Nephron progenitor cell (in vitro differentiated cells): ENCODE results near the gene C2orf68.
A peak's percentile ranks its signal among the peaks of the same experiment; 100 is the strongest.

Source experiments
- DNase-seq: peaks from one replicate; pipeline ENCODE4 v3.0.0; 2021
- H3K27ac Mint-ChIP-seq: 2 replicates; pipeline ENCODE4 v1.8.0; 2021; ENCODE audit warnings: mild to moderate bottlenecking, moderate library complexity, mixed read lengths
- H3K27me3 Mint-ChIP-seq: 2 replicates; pipeline ENCODE4 v1.8.0; 2021; ENCODE audit warnings: mild to moderate bottlenecking, low read depth, mixed read lengths; ENCODE audit not compliant: poor library complexity
- H3K36me3 Mint-ChIP-seq: 2 replicates; pipeline ENCODE4 v1.8.0; 2021; ENCODE audit warnings: low read depth, mixed read lengths
- H3K4me1 Mint-ChIP-seq: 2 replicates; pipeline ENCODE4 v1.8.0; 2021; ENCODE audit warnings: mixed read lengths
- H3K4me3 Mint-ChIP-seq: 2 replicates; pipeline ENCODE4 v1.8.0; 2021; ENCODE audit warnings: mild to moderate bottlenecking, moderate library complexity, mixed read lengths
- H3K9me3 Mint-ChIP-seq: 2 replicates; pipeline ENCODE4 v1.8.0; 2021; ENCODE audit warnings: mild to moderate bottlenecking, moderate library complexity, mixed read lengths
- TF ChIP-seq, protein P1 (sequence below): fragments of 200-600 bp; sonication (generic); IDR thresholded peaks from 2 replicates; pipeline ENCODE4 v1.5.0; 2021; ENCODE audit warnings: antibody characterized with exemption

C2orf68 gene

GRCh38 chr2:85589982-85590791 lies 21.7 kb downstream of the C2orf68 start:
- no peak for DNase-seq
- no peaks in the 10 kb centered on the region for H3K36me3 Mint-ChIP-seq
- no peaks in the 10 kb centered on the region for H3K9me3 Mint-ChIP-seq
- TF ChIP-seq, protein P1, sequence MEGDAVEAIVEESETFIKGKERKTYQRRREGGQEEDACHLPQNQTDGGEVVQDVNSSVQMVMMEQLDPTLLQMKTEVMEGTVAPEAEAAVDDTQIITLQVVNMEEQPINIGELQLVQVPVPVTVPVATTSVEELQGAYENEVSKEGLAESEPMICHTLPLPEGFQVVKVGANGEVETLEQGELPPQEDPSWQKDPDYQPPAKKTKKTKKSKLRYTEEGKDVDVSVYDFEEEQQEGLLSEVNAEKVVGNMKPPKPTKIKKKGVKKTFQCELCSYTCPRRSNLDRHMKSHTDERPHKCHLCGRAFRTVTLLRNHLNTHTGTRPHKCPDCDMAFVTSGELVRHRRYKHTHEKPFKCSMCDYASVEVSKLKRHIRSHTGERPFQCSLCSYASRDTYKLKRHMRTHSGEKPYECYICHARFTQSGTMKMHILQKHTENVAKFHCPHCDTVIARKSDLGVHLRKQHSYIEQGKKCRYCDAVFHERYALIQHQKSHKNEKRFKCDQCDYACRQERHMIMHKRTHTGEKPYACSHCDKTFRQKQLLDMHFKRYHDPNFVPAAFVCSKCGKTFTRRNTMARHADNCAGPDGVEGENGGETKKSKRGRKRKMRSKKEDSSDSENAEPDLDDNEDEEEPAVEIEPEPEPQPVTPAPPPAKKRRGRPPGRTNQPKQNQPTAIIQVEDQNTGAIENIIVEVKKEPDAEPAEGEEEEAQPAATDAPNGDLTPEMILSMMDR = no peak
- peaks cover 58% of the 10 kb centered on the region for H3K4me1 Mint-ChIP-seq
- peaks cover 3% of the 10 kb centered on the region for H3K27me3 Mint-ChIP-seq
- no peak overlapping the region for H3K4me3 Mint-ChIP-seq
- peak overlapping the region; percentile 82 for H3K27ac Mint-ChIP-seq

GRCh38 chr2:85589181-85589580 lies 22.7 kb downstream of the C2orf68 start:
- H3K9me3 Mint-ChIP-seq = no peaks in the 10 kb centered on the region
- no peak overlapping the region for H3K27ac Mint-ChIP-seq
- TF ChIP-seq, protein P1 = no peak
- H3K36me3 Mint-ChIP-seq = no peaks in the 10 kb centered on the region
- peaks cover 3% of the 10 kb centered on the region for H3K27me3 Mint-ChIP-seq
- H3K4me3 Mint-ChIP-seq = no peak overlapping the region
- no peak for DNase-seq
- H3K4me1 Mint-ChIP-seq = peaks cover 54% of the 10 kb centered on the region

- no peaks in the 10 kb centered on the region for H3K9me3 Mint-ChIP-seq
- no peak for DNase-seq
- TF ChIP-seq, protein P1 = no peak
- peak overlapping the region; percentile 58 for H3K27ac Mint-ChIP-seq
- H3K4me3 Mint-ChIP-seq = peak overlapping the region; percentile 3
- H3K27me3 Mint-ChIP-seq = peaks cover 3% of the 10 kb centered on the region
- H3K36me3 Mint-ChIP-seq = no peaks in the 10 kb centered on the region
- peaks cover 53% of the 10 kb centered on the region for H3K4me1 Mint-ChIP-seq
Measured at GRCh38 chr2:85588645-85589044, 23.2 kb downstream of the C2orf68 start.

DNA sequence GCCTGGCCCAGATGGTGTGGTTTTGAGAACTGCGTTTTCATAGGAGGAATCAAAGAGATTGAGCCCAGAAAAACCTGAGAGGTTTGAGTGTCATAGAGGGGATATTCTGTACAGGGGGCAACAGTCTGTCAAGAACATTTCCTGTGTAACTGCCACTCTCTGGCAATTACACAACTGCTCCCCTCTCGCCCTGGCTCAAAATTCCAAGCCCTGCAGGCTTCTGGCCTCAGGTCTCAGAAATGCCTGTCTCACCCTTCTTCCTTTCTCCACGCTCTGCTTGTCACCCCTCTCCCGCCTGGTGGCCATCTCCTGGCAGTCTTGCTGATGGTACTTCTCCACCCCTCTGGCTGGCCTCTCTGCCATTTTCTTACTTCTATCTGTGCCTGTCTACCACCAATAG lies 23.6 kb downstream of the C2orf68 start:
- TF ChIP-seq, protein P1 = no peak
- Mint-ChIP-seq H3K4me3 (peak overlapping the region; percentile 3), H3K4me1 (peaks cover 57% of the 10 kb centered on the region), H3K27me3 (peaks cover 3% of the 10 kb centered on the region), H3K9me3 (no peaks in the 10 kb centered on the region), H3K27ac (peak overlapping the region; percentile 58), H3K36me3 (no peaks in the 10 kb centered on the region)
- no peak for DNase-seq

DNA sequence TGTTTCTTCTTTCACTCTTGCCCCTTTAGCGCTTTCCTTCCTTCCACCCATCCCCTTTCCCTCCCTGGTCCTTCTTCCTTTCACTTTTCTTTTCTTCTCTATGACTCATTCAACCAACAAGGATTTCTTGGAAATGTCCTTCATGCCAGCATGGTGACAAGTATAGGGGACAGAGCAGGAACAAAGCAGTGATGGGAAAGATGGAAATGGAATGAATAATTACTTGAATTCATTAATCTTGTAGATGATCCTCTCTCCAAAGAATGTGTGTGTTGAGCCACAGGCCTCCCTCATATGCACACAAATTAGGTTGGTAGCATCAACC lies 26.1 kb downstream of the C2orf68 start:
- peak overlapping the region; percentile 17 for H3K4me3 Mint-ChIP-seq
- peak overlapping the region; percentile 98 for H3K27ac Mint-ChIP-seq
- peaks cover 3% of the 10 kb centered on the region for H3K27me3 Mint-ChIP-seq
- peaks cover 70% of the 10 kb centered on the region for H3K4me1 Mint-ChIP-seq
- peaks cover 6% of the 10 kb centered on the region for H3K36me3 Mint-ChIP-seq
- no peaks in the 10 kb centered on the region for H3K9me3 Mint-ChIP-seq
- TF ChIP-seq, protein P1 = no peak
- DNase-seq = no peak
